HL-60/S4 treated with retinoic acid at 250 ng/mL for 4 days and 3 days (cell line): ENCODE results near the gene RASGEF1B.
"Not testable (repeated sequence)": the region's sequence is repeated elsewhere in the genome, so short reads cannot be mapped to it uniquely, and the experiment has no call there.

ENCODE experiments used
- in situ Hi-C: fragments of 300-500 bp; cut with MboI; formaldehyde crosslinking; loops from 2 replicates; pipeline ENCODE4 v1.7.0; 2022; ENCODE audit warnings: low sequenced_read_pairs

The RASGEF1B gene

DNA sequence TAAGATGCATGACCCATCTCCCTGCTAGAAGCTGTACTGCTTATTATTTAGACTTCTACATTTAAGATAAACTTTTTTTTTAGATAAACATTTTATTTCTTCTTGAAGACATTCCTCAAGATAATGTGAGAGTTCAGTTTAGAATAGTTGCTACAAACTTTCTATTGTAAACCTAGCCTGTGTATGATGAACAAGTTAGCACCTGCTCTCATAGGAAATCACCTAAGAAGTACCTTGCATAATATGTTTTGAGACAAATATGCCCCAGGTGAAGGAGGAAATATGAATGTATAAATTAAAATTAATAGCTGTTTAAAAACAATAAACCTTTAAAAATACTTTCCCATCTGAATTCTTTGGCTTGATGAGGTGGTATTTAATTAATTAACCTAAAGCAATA lies 35.6 kb downstream of the RASGEF1B start:
- in situ Hi-C loops = no loop called here

DNA sequence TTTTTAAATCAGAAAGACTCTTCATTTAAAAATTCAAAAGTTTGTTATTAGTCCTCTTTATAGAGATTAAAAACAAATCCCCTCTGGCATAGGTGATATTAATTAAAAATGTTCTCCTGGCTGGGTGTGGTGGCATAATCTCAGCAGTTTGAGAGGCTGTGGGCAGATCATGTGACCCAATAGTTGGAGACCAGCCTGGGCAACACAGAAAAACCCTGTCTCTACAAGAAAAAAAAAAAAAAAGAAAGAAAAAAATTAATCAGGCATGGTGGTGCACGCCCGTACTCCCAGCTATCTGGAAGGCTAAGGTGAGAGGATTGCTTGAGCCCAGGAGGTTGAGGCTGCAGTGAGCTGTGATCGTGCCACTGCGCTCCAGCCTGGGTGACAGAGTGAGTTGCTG lies 38.9 kb downstream of the RASGEF1B start:
- in situ Hi-C loops = no loop called here

- in situ Hi-C loops = no loop called here
Observed at GRCh38 chr4:81431971-81432370, 39.7 kb downstream of the RASGEF1B start.

DNA sequence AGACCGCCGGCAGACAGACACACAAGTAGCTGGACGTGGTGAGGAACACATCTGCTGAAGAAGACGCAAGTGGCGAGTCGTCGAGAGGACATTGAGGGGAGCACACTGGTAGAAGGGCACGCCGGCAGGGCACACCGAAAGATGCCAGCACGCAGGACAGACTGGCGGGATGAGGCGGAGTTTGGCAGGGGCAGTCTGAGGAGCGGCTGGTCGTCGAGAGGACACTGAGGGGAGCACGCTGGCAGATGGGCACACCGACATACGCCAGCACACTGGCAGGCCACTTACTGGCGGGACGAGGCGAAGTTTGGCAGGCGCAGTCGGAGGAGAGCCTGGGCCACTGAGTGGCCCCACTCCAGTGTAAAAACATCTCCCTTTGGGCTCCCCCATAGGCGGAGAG lies 42.1 kb downstream of the RASGEF1B start:
- in situ Hi-C loops = no loop called here

- in situ Hi-C loops = no loop called here
Observed at GRCh38 chr4:81429031-81429430, 42.7 kb downstream of the RASGEF1B start.

DNA sequence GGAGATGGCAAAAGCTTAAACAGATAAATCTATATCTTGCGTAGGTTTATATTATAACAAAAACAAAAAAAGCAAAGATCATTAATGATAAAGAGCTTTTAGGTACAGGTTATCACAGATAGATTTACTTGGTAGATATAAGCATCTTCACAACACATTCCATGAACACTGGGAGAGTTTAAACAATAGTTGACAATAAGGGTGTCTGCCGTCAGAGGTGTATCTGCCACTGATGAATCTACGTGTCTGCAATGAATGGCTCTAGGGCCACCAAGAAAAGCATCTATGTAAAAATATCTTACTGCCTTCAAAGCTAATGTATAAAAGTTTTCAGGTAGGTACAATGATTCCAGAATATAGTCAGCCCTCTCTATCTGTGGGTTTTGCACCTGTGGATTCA lies 43.7 kb downstream of the RASGEF1B start:
- in situ Hi-C loops = no loop called here

GRCh38 chr4:81427344-81427821 lies 44.3 kb downstream of the RASGEF1B start:
- in situ Hi-C loops = no loop called here

DNA sequence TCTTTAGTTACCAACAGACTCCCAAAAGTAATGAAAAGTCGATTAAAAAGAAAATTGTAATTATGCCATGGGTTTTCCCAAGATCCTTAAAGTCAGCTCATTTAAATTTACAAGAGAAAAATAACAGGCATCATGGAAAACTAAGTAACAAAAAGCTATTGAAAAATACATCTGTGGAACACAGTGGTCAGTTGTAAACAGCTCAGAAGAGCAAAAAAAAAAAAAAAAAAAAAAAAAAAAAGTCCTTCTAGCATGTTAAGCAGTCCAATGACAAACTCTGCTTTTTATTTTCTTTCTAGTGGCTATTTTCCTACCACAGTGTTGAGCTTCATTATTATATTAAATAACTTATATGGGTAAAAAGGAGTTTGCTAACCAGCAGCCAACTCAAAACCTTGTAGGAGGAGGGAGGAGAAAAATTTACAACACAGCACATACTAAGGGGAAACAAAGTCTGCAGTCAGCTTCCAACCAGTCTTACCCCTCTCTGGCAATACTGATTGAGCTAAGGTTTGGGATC lies 44.9 kb downstream of the RASGEF1B start:
- in situ Hi-C loops = no loop called here

DNA sequence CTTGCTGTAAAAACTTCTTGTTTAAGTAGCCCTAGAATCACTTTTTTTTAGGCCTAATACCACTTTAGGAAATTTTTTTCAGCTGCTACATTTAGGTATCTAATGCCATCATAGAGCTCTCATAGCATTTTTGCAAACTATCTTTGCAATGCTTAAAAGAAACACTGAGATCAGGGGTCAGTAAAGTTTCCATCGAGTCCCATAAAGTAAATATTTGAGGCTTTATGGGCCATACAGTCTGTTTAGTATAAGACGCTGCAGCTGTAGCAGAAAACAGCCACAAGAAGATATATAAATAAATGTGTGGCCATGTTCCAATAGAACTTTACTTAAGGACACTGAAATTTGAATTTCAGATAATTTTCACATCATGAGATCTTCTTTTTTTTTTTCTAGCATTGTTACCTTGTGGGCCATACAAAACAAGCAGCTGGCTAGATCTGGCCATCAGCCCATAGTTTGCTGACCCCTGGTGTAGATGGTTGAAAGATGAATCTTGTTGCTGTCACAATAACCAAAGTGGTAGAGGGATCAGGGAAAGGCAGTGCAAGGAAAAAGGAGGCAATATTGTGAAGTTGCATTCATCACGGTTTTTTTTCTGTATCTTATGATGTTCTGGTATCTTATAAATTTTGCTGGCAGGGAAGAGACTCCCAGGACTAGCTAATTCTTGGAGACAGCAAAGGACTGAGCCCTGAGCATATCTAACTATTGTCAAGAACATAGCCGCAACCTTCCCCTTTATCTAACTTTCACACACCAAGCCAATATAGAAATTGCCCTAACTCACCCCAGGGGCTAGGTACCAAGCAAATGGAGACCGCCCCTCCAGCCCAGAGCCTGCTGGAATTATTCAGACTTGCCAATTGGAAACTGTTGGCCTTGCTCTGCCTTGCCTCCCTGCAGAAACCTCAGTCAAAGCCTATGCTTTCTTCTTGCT lies 46.6 kb downstream of the RASGEF1B start:
- in situ Hi-C loops = no loop called here

GRCh38 chr4:81424336-81424735 lies 47.4 kb downstream of the RASGEF1B start:
- in situ Hi-C loops = no loop called here

- in situ Hi-C loops = no loop called here
Observed at GRCh38 chr4:81422595-81422994, 49.1 kb downstream of the RASGEF1B start.

DNA sequence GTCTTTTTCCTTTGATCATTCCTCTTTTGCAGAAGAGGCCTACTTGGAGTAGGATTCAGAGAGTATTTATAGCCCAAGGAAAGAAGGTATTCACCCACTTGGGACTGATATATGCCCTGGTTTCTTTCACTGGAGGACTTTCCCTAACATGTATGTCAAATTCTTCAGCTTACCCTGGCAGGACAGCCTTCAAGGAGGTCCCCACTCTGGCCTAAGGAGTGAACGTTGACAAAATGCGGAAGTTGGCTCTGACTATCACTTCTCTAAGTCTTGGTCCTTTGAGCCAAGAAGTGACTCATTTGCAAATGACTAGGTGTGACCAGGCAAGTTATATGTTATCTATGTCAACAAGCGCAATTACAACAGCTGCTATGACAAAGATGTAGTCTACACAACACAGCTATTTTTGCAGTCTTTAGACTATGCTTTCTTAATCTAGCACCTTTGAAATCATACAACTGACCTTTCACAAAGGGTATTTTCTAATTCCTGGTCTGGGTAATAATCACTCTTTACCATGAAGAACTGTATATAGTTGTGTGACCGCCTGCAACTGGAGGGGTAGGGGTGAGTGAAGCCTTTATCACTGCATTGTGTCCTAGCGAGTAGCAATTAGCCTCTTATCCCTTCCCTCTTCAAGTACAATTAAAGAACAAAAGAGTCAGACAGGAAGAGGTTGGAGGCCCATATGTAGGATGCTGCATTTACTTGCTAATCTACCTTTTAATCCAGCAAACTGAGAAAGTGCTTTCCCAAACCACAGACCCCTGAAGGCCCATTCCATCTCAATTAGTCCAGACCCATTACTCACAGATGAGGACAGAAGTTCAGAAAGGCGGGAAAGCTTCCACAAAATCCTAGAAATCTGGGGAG lies 50.1 kb downstream of the RASGEF1B start:
- in situ Hi-C loops = no loop called here

- in situ Hi-C loops = no loop called here
Observed at GRCh38 chr4:81418572-81418971, 53.1 kb downstream of the RASGEF1B start.

DNA sequence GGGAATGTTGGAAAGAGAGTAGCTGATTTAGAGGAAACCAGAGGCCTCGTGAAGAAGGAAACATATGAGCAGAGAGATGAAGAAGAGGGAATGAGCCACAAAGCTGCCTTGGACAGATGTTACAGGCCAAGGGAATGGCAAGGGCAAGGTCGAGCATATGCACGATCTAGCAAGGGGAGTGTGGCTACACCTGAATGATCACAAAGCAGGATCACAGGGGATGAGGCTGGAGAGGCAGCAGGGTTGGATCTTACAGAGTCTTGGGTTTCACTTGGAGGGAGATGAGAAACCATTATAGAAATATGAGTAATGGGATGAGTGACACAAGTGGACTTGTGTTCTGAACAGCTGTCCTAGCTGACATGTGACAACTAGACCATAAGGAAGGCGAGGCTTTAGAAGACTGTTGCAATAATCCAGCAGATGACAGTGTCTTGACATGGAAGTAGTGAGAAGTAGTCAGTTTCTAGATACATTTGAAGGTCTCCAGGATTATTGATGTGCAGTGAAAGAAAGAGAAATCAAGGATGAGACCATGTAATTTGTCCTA lies 58.7 kb downstream of the RASGEF1B start:
- in situ Hi-C loops = no loop called here

DNA sequence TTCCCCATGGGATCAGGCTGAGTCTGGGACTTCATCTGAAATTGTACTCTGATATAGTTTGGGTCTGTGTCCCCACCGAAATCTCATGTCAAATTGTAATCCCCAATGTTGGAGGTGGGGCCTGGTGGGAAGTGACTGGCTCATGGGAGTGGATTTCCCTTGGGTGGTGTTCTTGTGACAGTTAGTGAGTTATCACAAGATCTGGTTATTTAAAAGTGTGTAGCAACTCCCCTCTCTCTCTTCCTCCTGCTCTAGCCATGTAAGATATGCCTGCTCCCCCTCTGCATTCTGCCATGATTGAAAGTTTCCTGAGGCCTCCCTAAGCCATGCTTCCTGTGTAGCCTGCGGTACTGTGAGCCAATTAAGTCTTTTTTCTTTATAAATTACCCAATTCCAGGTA lies 61.0 kb downstream of the RASGEF1B start:
- in situ Hi-C loops = no loop called here

DNA sequence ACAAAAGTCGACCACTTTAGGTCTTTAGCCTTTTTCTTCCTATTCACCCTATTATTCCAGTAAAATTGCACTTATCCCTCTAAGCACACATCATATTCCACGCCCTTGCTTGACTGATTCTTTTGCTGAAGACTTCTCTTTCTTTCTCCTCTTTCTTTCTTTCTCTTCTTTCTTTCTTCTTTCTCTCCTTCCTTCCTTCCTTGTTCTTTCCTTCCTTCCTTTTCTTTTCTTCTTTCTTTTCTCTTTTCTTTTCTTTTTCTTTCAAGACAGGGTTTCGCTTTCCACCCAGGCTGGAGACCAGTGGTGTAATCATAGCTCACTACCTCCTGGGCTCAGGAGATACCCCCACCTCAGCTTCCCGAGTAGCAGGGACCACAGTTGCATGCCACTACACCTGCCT lies 61.9 kb downstream of the RASGEF1B start:
- in situ Hi-C loops = no loop called here

DNA sequence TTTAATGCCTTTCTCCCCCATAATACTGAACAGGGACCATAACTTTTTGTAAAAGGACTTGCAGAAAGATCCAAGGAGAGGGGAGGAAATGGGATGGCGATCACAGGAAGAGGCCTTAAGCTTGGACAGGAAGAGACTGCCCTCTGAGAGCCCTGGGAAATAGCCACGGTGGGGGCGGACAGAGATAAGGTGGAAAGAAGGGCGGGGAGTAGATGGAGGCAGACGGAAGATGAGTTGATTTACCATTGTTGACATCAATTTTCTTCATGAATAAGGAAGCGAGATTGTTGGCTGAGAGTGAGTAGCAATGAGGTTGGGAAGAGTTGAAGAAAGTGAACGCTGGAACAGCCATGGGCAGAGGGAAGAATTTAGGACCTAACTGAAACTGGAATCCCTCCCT lies 63.4 kb downstream of the RASGEF1B start:
- in situ Hi-C loops = no loop called here

DNA sequence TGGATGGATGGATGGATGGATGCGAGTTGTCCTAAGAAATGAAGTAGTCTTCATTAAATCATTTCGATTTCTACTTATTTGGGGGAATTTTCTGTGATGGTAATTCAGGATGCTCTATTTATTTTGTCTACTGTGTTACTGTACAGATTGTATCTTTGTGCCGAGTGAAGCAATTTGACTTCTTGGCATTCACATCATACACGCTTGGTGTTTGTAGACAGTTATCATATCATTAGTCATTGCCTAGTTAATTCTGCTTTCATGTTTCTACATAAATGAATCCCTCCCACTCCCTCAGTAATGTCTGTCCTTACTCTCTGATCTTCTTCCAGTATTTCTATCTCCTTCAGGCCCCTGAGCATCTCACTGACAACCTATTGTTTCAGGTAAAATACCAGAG lies 64.0 kb downstream of the RASGEF1B start:
- in situ Hi-C loops = no loop called here

DNA sequence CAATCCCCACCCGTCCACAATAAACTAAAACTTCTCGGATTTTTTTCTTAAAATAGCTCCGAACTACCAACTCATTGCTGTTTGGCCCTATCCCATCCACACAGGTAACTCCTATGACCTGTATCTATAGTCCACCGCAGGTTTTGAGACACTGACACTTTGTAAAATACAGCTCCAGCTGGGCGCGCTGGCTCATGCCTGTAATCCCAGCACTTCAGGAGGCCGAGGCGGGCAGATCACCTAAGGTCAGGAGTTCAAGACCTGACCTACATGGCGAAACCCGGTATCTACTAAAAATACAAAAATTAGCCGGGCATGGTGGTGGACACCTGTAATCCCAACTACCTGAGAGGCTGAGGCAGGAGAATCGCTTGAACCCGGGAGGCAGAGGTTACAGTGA lies 65.2 kb downstream of the RASGEF1B start:
- in situ Hi-C loops = not testable (repeated sequence)

DNA sequence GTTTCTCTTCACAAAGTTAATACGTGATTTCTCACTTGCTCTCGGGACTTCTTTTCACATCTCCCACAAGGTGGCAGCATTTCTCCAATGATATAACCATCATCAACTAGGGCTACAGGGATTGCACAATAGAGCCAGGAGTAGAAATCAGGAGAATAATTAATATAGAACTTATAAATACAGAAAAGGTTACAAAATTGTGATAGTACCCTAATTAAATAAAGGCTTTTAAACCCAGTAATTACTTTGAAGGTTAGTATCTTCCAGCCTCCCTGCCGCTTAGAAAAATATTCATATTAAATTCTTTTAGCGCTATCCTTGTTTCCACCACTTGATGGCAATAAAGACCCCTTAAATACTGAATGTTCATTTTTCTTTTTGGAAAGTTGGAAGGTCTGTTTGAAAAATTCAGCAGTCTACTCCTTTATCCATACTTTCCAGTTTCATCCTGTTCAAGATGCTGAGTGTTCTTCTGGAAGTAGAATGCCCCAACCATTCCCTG lies 65.8 kb downstream of the RASGEF1B start:
- in situ Hi-C loops = no loop called here

GRCh38 chr4:81404741-81405140 lies 67.0 kb downstream of the RASGEF1B start:
- in situ Hi-C loops = no loop called here
